Neutrophil (primary cell): Measurements from ENCODE around the gene CNKSR2.

ENCODE experiments used
- H3K27ac ChIP-seq: fragments of 200-600 bp; sonication (generic); 2 replicates; pipeline ENCODE4 v1.5.1; 2016; ENCODE audit warnings: mild to moderate bottlenecking, moderate library complexity
- H3K27me3 ChIP-seq: fragments of 200-600 bp; sonication (generic); 2 replicates; pipeline ENCODE4 v1.6.0; 2016; ENCODE audit warnings: mild to moderate bottlenecking
- H3K36me3 ChIP-seq: fragments of 200-600 bp; sonication (generic); 2 replicates; pipeline ENCODE4 v1.5.1; 2017
- H3K4me1 ChIP-seq, 2 experiments: fragments of 200-600 bp in 1 of 2; sonication (generic) in 1 of 2; 1 replicate in 1 of 2; 2 replicates in 1 of 2; pipeline versions ENCODE4 v1.5.1 to v1.6.1; 2013 to 2016; ENCODE audit warnings: low read depth in 1 of 2, low read length in 1 of 2, mild to moderate bottlenecking in 1 of 2, moderate library complexity in 1 of 2; ENCODE audit not compliant: control insufficient read depth in 1 of 2, insufficient read depth in 1 of 2
- H3K4me3 ChIP-seq, 2 experiments: fragments of 200-600 bp in 1 of 2; sonication (generic) in 1 of 2; 1 replicate in 1 of 2; 2 replicates in 1 of 2; pipeline ENCODE4 v1.5.1; 2013 to 2016; ENCODE audit warnings: low read depth in 1 of 2, low read length in 1 of 2, mild to moderate bottlenecking in 1 of 2, moderate library complexity in 1 of 2
- H3K9me3 ChIP-seq: fragments of 200-600 bp; sonication (generic); 2 replicates; pipeline ENCODE4 v1.5.1; 2016
- CTCF ChIP-seq: fragments of 200-600 bp; sonication (generic); IDR thresholded peaks from 2 replicates; pipeline ENCODE4 v1.5.1; 2016; ENCODE audit warnings: antibody characterized with exemption

The CNKSR2 gene

DNA sequence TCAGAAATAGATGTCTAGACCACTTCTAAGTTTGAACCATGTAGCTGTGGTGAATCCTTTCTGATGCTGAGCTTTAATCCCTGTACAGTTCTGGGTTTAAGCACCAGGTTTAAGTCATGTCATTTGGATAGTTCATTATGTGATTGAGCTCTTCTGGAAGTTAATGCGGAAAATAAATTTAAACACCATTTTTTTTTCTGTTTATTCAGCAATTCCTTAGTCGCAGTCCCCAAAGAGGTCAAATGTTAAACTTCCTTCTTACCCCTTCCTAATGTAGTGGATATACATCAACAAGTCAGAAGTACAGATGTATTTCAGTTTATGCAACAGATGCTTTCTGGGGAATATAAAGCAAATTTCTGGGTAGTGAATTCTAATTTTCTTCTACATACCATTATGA, 52.9 kb downstream of the CNKSR2 start:
- no peak for TF ChIP-seq CTCF
- H3K4me3 ChIP-seq = no peak overlapping the region
- no peaks in the 10 kb centered on the region for H3K9me3 ChIP-seq
- no peaks in the 10 kb centered on the region for H3K27me3 ChIP-seq
- H3K4me1 ChIP-seq = no peaks in the 10 kb centered on the region
- H3K36me3 ChIP-seq = no peaks in the 10 kb centered on the region
- no peak overlapping the region for H3K27ac ChIP-seq

DNA sequence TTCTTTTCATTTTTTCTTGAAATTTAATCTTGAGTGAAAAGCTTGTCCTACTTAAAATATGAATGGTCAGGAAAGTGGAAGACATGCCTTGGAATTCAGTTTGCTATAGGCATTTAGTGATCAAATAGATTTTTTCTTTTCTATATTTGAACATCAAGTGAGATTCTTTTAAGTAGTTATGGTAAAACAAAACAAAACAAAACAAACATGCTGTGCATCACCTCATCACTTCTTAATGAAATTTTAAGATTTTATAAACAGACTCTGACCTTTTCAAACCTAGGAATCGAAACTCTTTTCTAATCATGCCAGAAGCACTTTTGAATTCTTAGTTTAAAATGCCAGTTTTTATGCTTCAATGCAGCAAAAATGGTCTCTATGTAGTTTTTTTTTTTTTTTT, 62.8 kb downstream of the CNKSR2 start:
- no peaks in the 10 kb centered on the region for H3K9me3 ChIP-seq
- peaks cover 0 to 5% of the 10 kb centered on the region in 2 experiments for H3K4me1 ChIP-seq
- TF ChIP-seq CTCF = no peak
- H3K27me3 ChIP-seq = no peaks in the 10 kb centered on the region
- no peak overlapping the region for H3K27ac ChIP-seq
- H3K4me3 ChIP-seq = no peak overlapping the region
- no peaks in the 10 kb centered on the region for H3K36me3 ChIP-seq

GRCh38 chrX:21438792-21439191, 64.6 kb downstream of the CNKSR2 start:
- no peak for TF ChIP-seq CTCF
- H3K36me3 ChIP-seq = no peaks in the 10 kb centered on the region
- H3K9me3 ChIP-seq = no peaks in the 10 kb centered on the region
- H3K27me3 ChIP-seq = no peaks in the 10 kb centered on the region
- no peak overlapping the region for H3K4me3 ChIP-seq
- peaks cover 0 to 5% of the 10 kb centered on the region in 2 experiments for H3K4me1 ChIP-seq
- H3K27ac ChIP-seq = no peak overlapping the region

DNA sequence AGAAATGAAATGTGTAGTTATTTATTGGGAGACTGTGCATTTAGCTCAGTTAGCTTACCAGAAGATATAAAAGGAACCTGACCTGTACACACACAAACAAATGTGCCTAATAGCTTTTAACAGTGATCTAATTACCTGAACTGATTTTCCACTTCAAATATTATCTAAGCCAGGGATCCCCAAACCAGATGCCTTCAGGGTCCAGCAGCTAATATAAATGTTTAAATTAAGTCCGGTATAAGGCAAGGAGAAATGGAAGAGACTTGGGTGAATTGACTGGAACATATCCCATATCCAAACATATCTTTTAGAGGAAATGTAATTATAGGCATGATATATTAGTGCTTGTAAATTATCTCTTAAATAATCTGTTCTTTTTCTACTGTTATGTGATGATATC, 66.7 kb downstream of the CNKSR2 start:
- H3K36me3 ChIP-seq = no peaks in the 10 kb centered on the region
- no peak for TF ChIP-seq CTCF
- H3K4me3 ChIP-seq = no peak overlapping the region
- H3K27me3 ChIP-seq = no peaks in the 10 kb centered on the region
- no peak overlapping the region for H3K27ac ChIP-seq
- H3K9me3 ChIP-seq = no peaks in the 10 kb centered on the region
- H3K4me1 ChIP-seq = peaks cover 0 to 5% of the 10 kb centered on the region in 2 experiments

- Histone ChIP-seq H3K9me3 (no peaks in the 10 kb centered on the region), H3K27ac (no peak overlapping the region), H3K27me3 (no peaks in the 10 kb centered on the region), H3K4me3 (no peak overlapping the region), H3K36me3 (no peaks in the 10 kb centered on the region), H3K4me1 (no peaks in the 10 kb centered on the region)
- TF ChIP-seq CTCF = no peak
These were observed 83.5 kb downstream of the CNKSR2 start for GRCh38 chrX:21457718-21458117.

DNA sequence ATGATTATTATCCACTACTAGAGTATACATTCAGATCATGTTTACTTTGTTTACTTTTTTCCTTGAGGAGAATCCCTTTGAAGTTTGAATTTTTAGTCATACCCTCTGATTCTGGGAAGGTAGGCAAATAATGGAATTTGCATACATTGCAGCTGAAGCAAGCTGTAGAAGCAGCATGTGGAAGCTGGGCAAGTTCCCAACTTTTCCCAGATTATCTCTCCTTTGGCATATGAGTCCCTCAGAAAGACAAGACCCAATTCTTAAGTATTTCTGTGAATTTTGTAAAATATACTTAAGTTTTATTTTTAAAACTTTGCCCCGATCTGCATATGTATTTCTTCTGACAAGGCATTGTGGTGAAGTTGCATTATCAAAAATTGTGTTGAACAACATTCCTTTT, 94.9 kb downstream of the CNKSR2 start:
- Histone ChIP-seq H3K27ac (no peak overlapping the region), H3K9me3 (no peaks in the 10 kb centered on the region), H3K4me1 (no peaks in the 10 kb centered on the region), H3K4me3 (no peak overlapping the region), H3K27me3 (no peaks in the 10 kb centered on the region), H3K36me3 (no peaks in the 10 kb centered on the region)
- no peak for TF ChIP-seq CTCF
